ENCODE results near the gene VTI1A.

VTI1A gene

GRCh38 chr10:112509558-112510291 is 62.7 kb downstream of the VTI1A start:
- Histone ChIP-seq H3K36me3 (ENCODE audit: control insufficient read depth in 2 of 2, insufficient read depth in 1 of 2, low read length in 2 of 2) (no peaks in the 10 kb centered on the region), H3K9me3 (ENCODE audit: control insufficient read depth, insufficient read depth, low read depth, low read length) (no peaks in the 10 kb centered on the region), H3K27ac (ENCODE audit: extremely low read depth, low read depth, low read length) (no peak overlapping the region), H3K4me3 (ENCODE audit: low read depth, low read length) (no peak overlapping the region), H3K4me1 (ENCODE audit: control insufficient read depth, insufficient read depth, low read length) (peaks cover 22% of the 10 kb centered on the region)
- no peak for TF ChIP-seq ZNF18 (tag by site-specific recombination; IDR thresholded peaks at IDR 0.05)
- no peak for TF ChIP-seq OVOL3 (tag by site-specific recombination; IDR thresholded peaks at IDR 0.05)
- no peak for TF ChIP-seq ZNF645 (tag by site-specific recombination; IDR thresholded peaks at IDR 0.05)
- no peak for TF ChIP-seq ZNF701 (tag by site-specific recombination; IDR thresholded peaks at IDR 0.05)
- no peak for TF ChIP-seq SP2 (tag by site-specific recombination; IDR thresholded peaks at IDR 0.05)
- TF ChIP-seq, protein P1, sequence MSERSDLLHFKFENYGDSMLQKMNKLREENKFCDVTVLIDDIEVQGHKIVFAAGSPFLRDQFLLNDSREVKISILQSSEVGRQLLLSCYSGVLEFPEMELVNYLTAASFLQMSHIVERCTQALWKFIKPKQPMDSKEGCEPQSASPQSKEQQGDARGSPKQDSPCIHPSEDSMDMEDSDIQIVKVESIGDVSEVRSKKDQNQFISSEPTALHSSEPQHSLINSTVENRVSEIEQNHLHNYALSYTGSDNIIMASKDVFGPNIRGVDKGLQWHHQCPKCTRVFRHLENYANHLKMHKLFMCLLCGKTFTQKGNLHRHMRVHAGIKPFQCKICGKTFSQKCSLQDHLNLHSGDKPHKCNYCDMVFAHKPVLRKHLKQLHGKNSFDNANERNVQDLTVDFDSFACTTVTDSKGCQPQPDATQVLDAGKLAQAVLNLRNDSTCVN (tag by site-specific recombination; optimal IDR thresholded peaks at IDR 0.05): no peak
- no peak for TF ChIP-seq ZNF76 (tag by site-specific recombination; IDR thresholded peaks at IDR 0.05; ENCODE audit: borderline replicate concordance, low read depth)
- TF ChIP-seq, protein P2, sequence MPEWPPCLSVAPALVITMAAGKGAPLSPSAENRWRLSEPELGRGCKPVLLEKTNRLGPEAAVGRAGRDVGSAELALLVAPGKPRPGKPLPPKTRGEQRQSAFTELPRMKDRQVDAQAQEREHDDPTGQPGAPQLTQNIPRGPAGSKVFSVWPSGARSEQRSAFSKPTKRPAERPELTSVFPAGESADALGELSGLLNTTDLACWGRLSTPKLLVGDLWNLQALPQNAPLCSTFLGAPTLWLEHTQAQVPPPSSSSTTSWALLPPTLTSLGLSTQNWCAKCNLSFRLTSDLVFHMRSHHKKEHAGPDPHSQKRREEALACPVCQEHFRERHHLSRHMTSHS (tag by site-specific recombination; IDR thresholded peaks at IDR 0.05): no peak
- no peak for TF ChIP-seq ZBTB21 (tag by site-specific recombination; IDR thresholded peaks at IDR 0.05)
- no peak for TF ChIP-seq GLIS2 (tag by site-specific recombination; IDR thresholded peaks at IDR 0.05)
- TF ChIP-seq ZNF175 (tag by site-specific recombination; IDR thresholded peaks at IDR 0.05): no peak
- TF ChIP-seq, protein P3, sequence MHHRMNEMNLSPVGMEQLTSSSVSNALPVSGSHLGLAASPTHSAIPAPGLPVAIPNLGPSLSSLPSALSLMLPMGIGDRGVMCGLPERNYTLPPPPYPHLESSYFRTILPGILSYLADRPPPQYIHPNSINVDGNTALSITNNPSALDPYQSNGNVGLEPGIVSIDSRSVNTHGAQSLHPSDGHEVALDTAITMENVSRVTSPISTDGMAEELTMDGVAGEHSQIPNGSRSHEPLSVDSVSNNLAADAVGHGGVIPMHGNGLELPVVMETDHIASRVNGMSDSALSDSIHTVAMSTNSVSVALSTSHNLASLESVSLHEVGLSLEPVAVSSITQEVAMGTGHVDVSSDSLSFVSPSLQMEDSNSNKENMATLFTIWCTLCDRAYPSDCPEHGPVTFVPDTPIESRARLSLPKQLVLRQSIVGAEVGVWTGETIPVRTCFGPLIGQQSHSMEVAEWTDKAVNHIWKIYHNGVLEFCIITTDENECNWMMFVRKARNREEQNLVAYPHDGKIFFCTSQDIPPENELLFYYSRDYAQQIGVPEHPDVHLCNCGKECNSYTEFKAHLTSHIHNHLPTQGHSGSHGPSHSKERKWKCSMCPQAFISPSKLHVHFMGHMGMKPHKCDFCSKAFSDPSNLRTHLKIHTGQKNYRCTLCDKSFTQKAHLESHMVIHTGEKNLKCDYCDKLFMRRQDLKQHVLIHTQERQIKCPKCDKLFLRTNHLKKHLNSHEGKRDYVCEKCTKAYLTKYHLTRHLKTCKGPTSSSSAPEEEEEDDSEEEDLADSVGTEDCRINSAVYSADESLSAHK (tag by site-specific recombination; IDR thresholded peaks at IDR 0.05): no peak
- TF ChIP-seq ZNF302 (tag by site-specific recombination; IDR thresholded peaks at IDR 0.05; ENCODE audit: low read depth): no peak
- TF ChIP-seq ZBTB10 (tag by site-specific recombination; IDR thresholded peaks at IDR 0.05): no peak
- TF ChIP-seq ZNF449 (tag by site-specific recombination; IDR thresholded peaks at IDR 0.05): no peak
- TF ChIP-seq ZNF248 (tag by site-specific recombination; IDR thresholded peaks at IDR 0.05): no peak
- TF ChIP-seq REST (tag by site-specific recombination; IDR thresholded peaks at IDR 0.05): no peak
- no peak for TF ChIP-seq ZNF416 (tag by site-specific recombination; IDR thresholded peaks at IDR 0.05)
- no peak for TF ChIP-seq ZNF596 (tag by site-specific recombination; IDR thresholded peaks at IDR 0.05)
- TF ChIP-seq ZNF707 (tag by site-specific recombination; IDR thresholded peaks at IDR 0.05): no peak
- ChIA-PET CTCF (interaction anchor here (0.6 kb wide), 1 partner anchor 1433 kb away, joined by 4 read pairs; the partner anchor contains the start of gene ADRA2A), POLR2A (no interaction called here)
